H9 (cell line): ENCODE results near the gene MERTK. TPM values are rescaled to one million over a fixed set of nuclear protein-coding genes. Genes with fewer than 3 reads are reported as not detected.
A peak's percentile ranks its signal among the peaks of the same experiment; 100 is the strongest.

Experiments used
- DNase-seq: peaks from one replicate; pipeline ENCODE4 v3.0.0-alpha.2; 2017
- H2AFZ ChIP-seq: one replicate; pipeline ENCODE4 v1.6.1; 2013; ENCODE audit warnings: mild to moderate bottlenecking, low read length, control low read depth, moderate library complexity
- H2AK5ac ChIP-seq: 2 replicates; pipeline ENCODE4 v1.6.1; 2013; ENCODE audit warnings: low read length, control low read depth, mixed read lengths; ENCODE audit not compliant: insufficient read length
- H2BK120ac ChIP-seq: one replicate; pipeline ENCODE4 v1.6.1; 2013; ENCODE audit warnings: low read depth, mild to moderate bottlenecking, low read length, control low read depth, inconsistent platforms; ENCODE audit not compliant: poor library complexity, severe bottlenecking
- H2BK12ac ChIP-seq: 2 replicates; pipeline ENCODE4 v1.6.1; 2013; ENCODE audit warnings: low read length, control low read depth, mixed read lengths, low read depth; ENCODE audit not compliant: insufficient read length
- H2BK15ac ChIP-seq: 2 replicates; pipeline ENCODE4 v1.6.1; 2013; ENCODE audit warnings: low read depth, low read length, control low read depth
- H2BK20ac ChIP-seq: one replicate; pipeline ENCODE4 v1.6.1; 2013; ENCODE audit warnings: low read depth, mild to moderate bottlenecking, low read length, control low read depth, inconsistent platforms; ENCODE audit not compliant: poor library complexity, severe bottlenecking
- H2BK5ac ChIP-seq: 2 replicates; pipeline ENCODE4 v1.6.1; 2013; ENCODE audit warnings: low read length, control low read depth, mixed read lengths; ENCODE audit not compliant: insufficient read length
- H3K14ac ChIP-seq: 2 replicates; pipeline ENCODE4 v1.6.1; 2013; ENCODE audit warnings: low read length, control low read depth; ENCODE audit not compliant: insufficient read depth
- H3K18ac ChIP-seq: 2 replicates; pipeline ENCODE4 v1.6.1; 2013; ENCODE audit warnings: low read depth, mild to moderate bottlenecking, mixed read lengths, low read length, control low read depth; ENCODE audit not compliant: insufficient read length
- H3K23ac ChIP-seq: 2 replicates; pipeline ENCODE4 v1.6.1; 2013; ENCODE audit warnings: low read length, control low read depth, mixed read lengths, low read depth; ENCODE audit not compliant: insufficient read length
- H3K23me2 ChIP-seq: 2 replicates; pipeline ENCODE4 v1.6.1; 2013; ENCODE audit warnings: low read depth, mild to moderate bottlenecking, mixed read lengths, low read length, control low read depth; ENCODE audit not compliant: insufficient read length, poor library complexity, severe bottlenecking
- H3K27ac ChIP-seq: 2 replicates; pipeline ENCODE4 v1.5.1; 2013; ENCODE audit warnings: low read length, control low read depth, mixed read lengths, low read depth; ENCODE audit not compliant: insufficient read length
- H3K27me3 ChIP-seq: 2 replicates; pipeline ENCODE4 v1.6.1; 2013; ENCODE audit warnings: low read length, control low read depth, inconsistent platforms; ENCODE audit not compliant: insufficient read depth
- H3K4ac ChIP-seq: 2 replicates; pipeline ENCODE4 v1.6.1; 2013; ENCODE audit warnings: low read depth, mild to moderate bottlenecking, control low read depth, inconsistent platforms, low read length, moderate library complexity
- H3K4me1 ChIP-seq: 2 replicates; pipeline ENCODE4 v1.6.1; 2013; ENCODE audit warnings: low read length, control low read depth, inconsistent platforms; ENCODE audit not compliant: insufficient read depth
- H3K4me2 ChIP-seq: 2 replicates; pipeline ENCODE4 v1.6.1; 2013; ENCODE audit warnings: low read length, control low read depth, mixed read lengths; ENCODE audit not compliant: insufficient read length, insufficient read depth
- H3K56ac ChIP-seq: 2 replicates; pipeline ENCODE4 v1.6.1; 2013; ENCODE audit warnings: low read depth, mild to moderate bottlenecking, mixed read lengths, low read length, control low read depth; ENCODE audit not compliant: insufficient read length
- H3K79me1 ChIP-seq: 2 replicates; pipeline ENCODE4 v1.6.1; 2013; ENCODE audit warnings: low read depth, mild to moderate bottlenecking, moderate library complexity, low read length, control low read depth, inconsistent platforms; ENCODE audit not compliant: insufficient read depth, poor library complexity, severe bottlenecking
- H3K79me2 ChIP-seq: 2 replicates; pipeline ENCODE4 v1.6.1; 2013; ENCODE audit warnings: low read length, control low read depth, inconsistent platforms; ENCODE audit not compliant: insufficient read depth
- H3K9ac ChIP-seq: 2 replicates; pipeline ENCODE4 v1.6.1; 2013; ENCODE audit warnings: low read length, control low read depth, mixed read lengths; ENCODE audit not compliant: insufficient read length; ENCODE audit errors: extremely low read depth
- H3K9me3 ChIP-seq: one replicate; pipeline ENCODE4 v1.6.1; 2013; ENCODE audit warnings: low read depth, low read length, inconsistent platforms; ENCODE audit not compliant: control insufficient read depth
- H3T11ph ChIP-seq: one replicate; pipeline ENCODE4 v1.6.1; 2013; ENCODE audit warnings: mild to moderate bottlenecking, low read length, control low read depth, inconsistent platforms
- H4K20me1 ChIP-seq: one replicate; pipeline ENCODE4 v1.6.1; 2013; ENCODE audit not compliant: control insufficient read depth, insufficient read length, insufficient read depth
- H4K5ac ChIP-seq: 2 replicates; pipeline ENCODE4 v1.6.1; 2013; ENCODE audit warnings: low read depth, mild to moderate bottlenecking, mixed read lengths, low read length, control low read depth; ENCODE audit not compliant: insufficient read length
- H4K8ac ChIP-seq: replicated peaks from 2 replicates; pipeline ENCODE4 v1.6.1; 2013; ENCODE audit warnings: low read length, control low read depth, mixed read lengths, low read depth; ENCODE audit not compliant: insufficient read length
- H4K91ac ChIP-seq: 2 replicates; pipeline ENCODE4 v1.6.1; 2013; ENCODE audit warnings: low read depth, mild to moderate bottlenecking, moderate library complexity, mixed read lengths, low read length, control low read depth; ENCODE audit not compliant: insufficient read length
- H3K27ac Mint-ChIP-seq, 3 experiments: 2 replicates in 2 of 3; 3 replicates in 1 of 3; pipeline ENCODE4 v1.8.0; 2020 to 2021; ENCODE audit warnings: mixed read lengths in 3 of 3, mild to moderate bottlenecking in 1 of 3, moderate library complexity in 1 of 3
- H3K27me3 Mint-ChIP-seq: 2 replicates; pipeline ENCODE4 v1.8.0; 2021; ENCODE audit warnings: low read depth, mild to moderate bottlenecking, moderate library complexity, mixed read lengths
- H3K36me3 Mint-ChIP-seq, 3 experiments: 2 replicates in 2 of 3; 3 replicates in 1 of 3; pipeline ENCODE4 v1.8.0; 2020 to 2021; ENCODE audit warnings: low read depth in 3 of 3, mixed read lengths in 3 of 3; ENCODE audit not compliant: insufficient read depth in 1 of 3
- H3K4me1 Mint-ChIP-seq, 2 experiments: 2 replicates each; pipeline ENCODE4 v1.8.0; 2020; ENCODE audit warnings: mixed read lengths in 2 of 2
- H3K4me3 Mint-ChIP-seq, 2 experiments: 2 replicates in 1 of 2; 3 replicates in 1 of 2; pipeline ENCODE4 v1.8.0; 2020 to 2021; ENCODE audit warnings: mild to moderate bottlenecking in 2 of 2, mixed read lengths in 2 of 2, moderate library complexity in 1 of 2
- H3K9me3 Mint-ChIP-seq, 2 experiments: 2 replicates in 1 of 2; 3 replicates in 1 of 2; pipeline ENCODE4 v1.8.0; 2020; ENCODE audit warnings: mild to moderate bottlenecking in 2 of 2, mixed read lengths in 2 of 2, moderate library complexity in 1 of 2
- WGBS: extraction: QIAGEN DNeasy Blood & Tissue Kit; methylation state at CpG from one replicate; pipeline ENCODE4 v1.1.7; 2013; ENCODE audit warnings: missing lambda C conversion rate, low lambda C conversion rate, mixed read lengths; ENCODE audit not compliant: insufficient read length; ENCODE audit errors: extremely low coverage; 5-methylcytosine and 5-hydroxymethylcytosine counted together
- total RNA-seq: library from RNA; stranded (reverse); gene quantifications from 2 replicates; pipeline ENCODE4 v1.2.1, GENCODE V29; 2021
- TF ChIP-seq, protein P1 (sequence below): fragments of 200-600 bp; sonication (generic); conservative IDR thresholded peaks from 3 replicates; pipeline ENCODE4 v1.8.0; 2021; ENCODE audit warnings: antibody characterized with exemption, mild to moderate bottlenecking

The MERTK gene
- total RNA-seq, 1 experiment from 2014 or later = 4.8 TPM

DNA sequence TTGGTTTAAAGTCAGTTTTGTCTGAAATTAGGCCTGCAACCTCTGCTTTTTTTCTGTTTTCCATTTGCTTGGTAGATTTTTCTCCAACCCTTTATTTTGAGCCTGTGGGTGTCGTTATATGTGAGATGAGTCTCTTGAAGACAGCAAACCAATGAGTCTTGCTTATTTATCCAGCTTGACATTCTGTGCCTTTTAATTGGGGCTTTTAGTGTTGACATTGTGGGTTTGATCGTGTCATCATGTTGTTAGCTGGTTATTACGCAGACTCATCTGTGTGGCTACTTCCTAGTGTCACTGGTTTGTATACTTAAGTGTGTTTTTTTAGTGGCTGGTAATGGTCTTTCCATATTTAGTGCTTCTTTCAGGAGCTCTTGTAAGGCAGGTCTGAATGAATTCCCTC, 175.5 kb downstream of the MERTK start:
- H3K79me2 ChIP-seq = no peaks in the 10 kb centered on the region
- H3K23ac ChIP-seq = no peak overlapping the region
- no peak overlapping the region for H3K56ac ChIP-seq
- H3K9ac ChIP-seq = no peak overlapping the region
- H3K18ac ChIP-seq = no peak overlapping the region
- H4K91ac ChIP-seq = no peak overlapping the region
- H4K8ac ChIP-seq = no peak overlapping the region
- peaks cover 2% of the 10 kb centered on the region; the same call in 1 of the 2 replicates for H3K4me1 ChIP-seq
- no peak overlapping the region for H2BK12ac ChIP-seq
- H3K4ac ChIP-seq = no peak overlapping the region
- no peak overlapping the region for H3K4me2 ChIP-seq
- Mint-ChIP-seq H3K36me3 (peaks cover 17 to 39% (median 35%) of the 10 kb centered on the region in 3 experiments), H3K9me3 (peaks cover 0 to 5% of the 10 kb centered on the region in 2 experiments; a peak in 2 of 5 replicates), H3K4me3 (no peak overlapping the region), H3K27ac (peak overlapping the region in 1 of 3 experiments; percentile 15; a peak in 1 of 7 replicates), H3K27me3 (no peaks in the 10 kb centered on the region), H3K4me1 (peaks cover 0 to 7% of the 10 kb centered on the region in 2 experiments; a peak in 2 of 4 replicates)
- H2BK5ac ChIP-seq = no peak overlapping the region
- no peak overlapping the region for H2BK120ac ChIP-seq
- no peak overlapping the region for H3K14ac ChIP-seq
- no peaks in the 10 kb centered on the region for H3K79me1 ChIP-seq
- no CpG with 5 or more reads among the region's 3 CpGs for WGBS
- H3K27ac ChIP-seq = no peak overlapping the region
- H3T11ph ChIP-seq = no peak overlapping the region
- no peaks in the 10 kb centered on the region for H3K9me3 ChIP-seq
- no peak overlapping the region for H2AK5ac ChIP-seq
- no peak overlapping the region for H4K5ac ChIP-seq
- no peak for DNase-seq
- no peaks in the 10 kb centered on the region for H4K20me1 ChIP-seq
- H2BK15ac ChIP-seq = no peak overlapping the region
- TF ChIP-seq, protein P1, sequence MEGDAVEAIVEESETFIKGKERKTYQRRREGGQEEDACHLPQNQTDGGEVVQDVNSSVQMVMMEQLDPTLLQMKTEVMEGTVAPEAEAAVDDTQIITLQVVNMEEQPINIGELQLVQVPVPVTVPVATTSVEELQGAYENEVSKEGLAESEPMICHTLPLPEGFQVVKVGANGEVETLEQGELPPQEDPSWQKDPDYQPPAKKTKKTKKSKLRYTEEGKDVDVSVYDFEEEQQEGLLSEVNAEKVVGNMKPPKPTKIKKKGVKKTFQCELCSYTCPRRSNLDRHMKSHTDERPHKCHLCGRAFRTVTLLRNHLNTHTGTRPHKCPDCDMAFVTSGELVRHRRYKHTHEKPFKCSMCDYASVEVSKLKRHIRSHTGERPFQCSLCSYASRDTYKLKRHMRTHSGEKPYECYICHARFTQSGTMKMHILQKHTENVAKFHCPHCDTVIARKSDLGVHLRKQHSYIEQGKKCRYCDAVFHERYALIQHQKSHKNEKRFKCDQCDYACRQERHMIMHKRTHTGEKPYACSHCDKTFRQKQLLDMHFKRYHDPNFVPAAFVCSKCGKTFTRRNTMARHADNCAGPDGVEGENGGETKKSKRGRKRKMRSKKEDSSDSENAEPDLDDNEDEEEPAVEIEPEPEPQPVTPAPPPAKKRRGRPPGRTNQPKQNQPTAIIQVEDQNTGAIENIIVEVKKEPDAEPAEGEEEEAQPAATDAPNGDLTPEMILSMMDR = no peak
- H3K27me3 ChIP-seq = no peaks in the 10 kb centered on the region
- no peak overlapping the region for H2BK20ac ChIP-seq
- no peaks in the 10 kb centered on the region for H3K23me2 ChIP-seq
- no peak overlapping the region for H2AFZ ChIP-seq
